ENCODE results near the gene GRB10. TPM values are rescaled to one million over a fixed set of nuclear protein-coding genes. Genes with fewer than 3 reads are reported as not detected.

GRB10 gene
- total RNA-seq, 1 donor from 2014 or later: 58.6 TPM

- peaks cover 45% of the 10 kb centered on the region for H3K4me1 ChIP-seq
- H3K27ac ChIP-seq: no peak overlapping the region
- ATAC-seq (peak; percentile 25), DNase-seq (no peak)
- H3K9me3 ChIP-seq: no peaks in the 10 kb centered on the region
- intact Hi-C loops (cut with DNase I): no loop called here
- H3K4me3 ChIP-seq: no peak overlapping the region
- no peaks in the 10 kb centered on the region for H3K27me3 ChIP-seq
- no peaks in the 10 kb centered on the region for H3K36me3 ChIP-seq
- TF ChIP-seq CTCF (IDR thresholded peaks at IDR 0.05): no peak
Observed at GRCh38 chr7:50730446-50731400, 52.0 kb downstream of the GRB10 start.

GRCh38 chr7:50729962-50730361 is 52.7 kb downstream of the GRB10 start:
- Histone ChIP-seq H3K27ac (no peak overlapping the region), H3K9me3 (no peaks in the 10 kb centered on the region), H3K4me1 (peaks cover 45% of the 10 kb centered on the region), H3K27me3 (no peaks in the 10 kb centered on the region), H3K36me3 (no peaks in the 10 kb centered on the region), H3K4me3 (no peak overlapping the region)
- TF ChIP-seq CTCF (IDR thresholded peaks at IDR 0.05): no peak
- DNase-seq (no peak), ATAC-seq (no peak)
- intact Hi-C loops (cut with DNase I): no loop called here

- H3K36me3 ChIP-seq: no peaks in the 10 kb centered on the region
- no peak for TF ChIP-seq CTCF (IDR thresholded peaks at IDR 0.05)
- intact Hi-C loops (cut with DNase I): no loop called here
- H3K27me3 ChIP-seq: no peaks in the 10 kb centered on the region
- H3K4me3 ChIP-seq: no peak overlapping the region
- H3K27ac ChIP-seq: no peak overlapping the region
- no peaks in the 10 kb centered on the region for H3K9me3 ChIP-seq
- ATAC-seq (no peak), DNase-seq (no peak)
- H3K4me1 ChIP-seq: peaks cover 36% of the 10 kb centered on the region
Observed at GRCh38 chr7:50728184-50728583, 54.5 kb downstream of the GRB10 start.

GRCh38 chr7:50727711-50728110 is 55.0 kb downstream of the GRB10 start:
- intact Hi-C loops (cut with DNase I): no loop called here
- no peak for DNase-seq
- no peak for ATAC-seq
- TF ChIP-seq CTCF (IDR thresholded peaks at IDR 0.05): no peak
- H3K4me1 ChIP-seq: peaks cover 40% of the 10 kb centered on the region
- no peaks in the 10 kb centered on the region for H3K27me3 ChIP-seq
- no peak overlapping the region for H3K27ac ChIP-seq
- H3K9me3 ChIP-seq: no peaks in the 10 kb centered on the region
- no peak overlapping the region for H3K4me3 ChIP-seq
- no peaks in the 10 kb centered on the region for H3K36me3 ChIP-seq

- TF ChIP-seq CTCF (IDR thresholded peaks at IDR 0.05): no peak
- DNase-seq: no peak
- Histone ChIP-seq H3K4me3 (no peak overlapping the region), H3K27me3 (no peaks in the 10 kb centered on the region), H3K36me3 (no peaks in the 10 kb centered on the region), H3K9me3 (no peaks in the 10 kb centered on the region), H3K4me1 (peaks cover 44% of the 10 kb centered on the region), H3K27ac (no peak overlapping the region)
- no peak for ATAC-seq
- intact Hi-C loops (cut with DNase I): no loop called here
Observed at GRCh38 chr7:50727072-50727471, 55.6 kb downstream of the GRB10 start.

All from upper lobe of right lung (tissue), 1 donor.